VCaP (cell line): Measurements from ENCODE around the gene KIF4A.
A peak's percentile ranks its signal among the peaks of the same experiment; 100 is the strongest.

ENCODE experiments used
- H3K27ac ChIP-seq: fragments of 450-650 bp; 2 replicates; pipeline ENCODE4 v1.5.1; 2017
- CTCF ChIP-seq: fragments of 450-650 bp; conservative IDR thresholded peaks from 2 replicates; pipeline ENCODE4 v1.5.1; 2017; ENCODE audit warnings: mild to moderate bottlenecking, moderate library complexity

Gene KIF4A

GRCh38 chrX:70410921-70411320 lies 121.0 kb downstream of the KIF4A start:
- TF ChIP-seq CTCF: no peak
- no peak overlapping the region for H3K27ac ChIP-seq

- no peak for TF ChIP-seq CTCF
- no peak overlapping the region for H3K27ac ChIP-seq
Observed at GRCh38 chrX:70411475-70411874, 121.6 kb downstream of the KIF4A start.

GRCh38 chrX:70421618-70422017 lies 131.7 kb downstream of the KIF4A start:
- no peak for TF ChIP-seq CTCF
- H3K27ac ChIP-seq: no peak overlapping the region

GRCh38 chrX:70422851-70423341 lies 133.0 kb downstream of the KIF4A start, which contains the start of gene GDPD2:
TSS of gene GDPD2 (plus strand) at chrX:70423314. CDS start at chrX:70424985, 1,671 bp downstream.
- no peak within 1 kb of the TSS for H3K27ac ChIP-seq
- TF ChIP-seq CTCF: peak; percentile 68

- TF ChIP-seq CTCF: no peak
- H3K27ac ChIP-seq: no peak overlapping the region
Observed at GRCh38 chrX:70423936-70424675, 134.2 kb downstream of the KIF4A start.

GRCh38 chrX:70424801-70425200 lies 134.9 kb downstream of the KIF4A start:
- H3K27ac ChIP-seq: no peak overlapping the region
- TF ChIP-seq CTCF: no peak

- no peak for TF ChIP-seq CTCF
Observed at GRCh38 chrX:70426286-70427278, 136.7 kb downstream of the KIF4A start.

More at GRCh38 chrX:70426286-70427278, 136.7 kb downstream of the KIF4A start:
- H3K27ac ChIP-seq: no peak overlapping the region
